ENCODE data around the gene UXT. TPM values are rescaled to one million over a fixed set of nuclear protein-coding genes. Genes with fewer than 3 reads are reported as not detected.

Gene UXT
- total RNA-seq, 3 donors from 2014 or later (not counting 1 experiment from before 2014, with no cell fraction given) = 88.2 to 102 (median 95.4) TPM

- Histone ChIP-seq H3K4me3 (ENCODE audit: low read length) (no peak overlapping the region), H3K27ac (ENCODE audit: low read length) (no peak overlapping the region), H3K36me3 (ENCODE audit: control insufficient read depth, insufficient read depth, low read length) (no peaks in the 10 kb centered on the region), H3K4me1 (ENCODE audit: control insufficient read depth, insufficient read depth, low read length) (no peaks in the 10 kb centered on the region), H3K9me3 (ENCODE audit: control insufficient read depth, insufficient read depth, low read length) (no peaks in the 10 kb centered on the region), H3K27me3 (ENCODE audit: control insufficient read depth, insufficient read depth, low read length) (peaks cover 2% of the 10 kb centered on the region)
- Mint-ChIP-seq H3K9me3 (no peaks in the 10 kb centered on the region), H3K4me3 (no peak overlapping the region), H3K4me1 (no peaks in the 10 kb centered on the region), H3K27me3 (ENCODE audit: low read depth in 2 of 2) (peaks cover 15 to 67% of the 10 kb centered on the region in 2 donors), H3K27ac (no peak overlapping the region), H3K36me3 (no peaks in the 10 kb centered on the region)
- intact Hi-C loops (cut with micrococcal nuclease) = no loop called here
- no peak for ATAC-seq
- WGBS (ENCODE audit: insufficient coverage) = 94% methylated on average over 3 of the region's 5 CpGs
- no peak for TF ChIP-seq CTCF (IDR thresholded peaks at IDR 0.05)
- no peak for DNase-seq
These were observed 45.8 kb upstream of the UXT start for GRCh38 chrX:47704736-47705135.

- Histone ChIP-seq H3K27me3 (ENCODE audit: control insufficient read depth, insufficient read depth, low read length) (peaks cover 2% of the 10 kb centered on the region), H3K4me3 (ENCODE audit: low read length) (no peak overlapping the region), H3K27ac (ENCODE audit: low read length) (no peak overlapping the region), H3K9me3 (ENCODE audit: control insufficient read depth, insufficient read depth, low read length) (no peaks in the 10 kb centered on the region), H3K36me3 (ENCODE audit: control insufficient read depth, insufficient read depth, low read length) (no peaks in the 10 kb centered on the region), H3K4me1 (ENCODE audit: control insufficient read depth, insufficient read depth, low read length) (no peaks in the 10 kb centered on the region)
- Mint-ChIP-seq H3K27ac (no peak overlapping the region), H3K9me3 (no peaks in the 10 kb centered on the region), H3K36me3 (no peaks in the 10 kb centered on the region), H3K4me1 (no peaks in the 10 kb centered on the region), H3K4me3 (no peak overlapping the region), H3K27me3 (ENCODE audit: low read depth in 2 of 2) (peaks cover 9 to 62% of the 10 kb centered on the region in 2 donors)
- intact Hi-C loops (cut with micrococcal nuclease) = no loop called here
- no peak for TF ChIP-seq CTCF (IDR thresholded peaks at IDR 0.05)
- ATAC-seq (no peak), DNase-seq (no peak)
- 71% methylated on average over 1 of the region's 1 CpG for WGBS (ENCODE audit: insufficient coverage)
These were observed 38.2 kb upstream of the UXT start for GRCh38 chrX:47697181-47697580.

- Histone ChIP-seq H3K9me3 (ENCODE audit: control insufficient read depth, insufficient read depth, low read length) (no peaks in the 10 kb centered on the region), H3K4me3 (ENCODE audit: low read length) (no peak overlapping the region), H3K4me1 (ENCODE audit: control insufficient read depth, insufficient read depth, low read length) (no peaks in the 10 kb centered on the region), H3K27ac (ENCODE audit: low read length) (no peak overlapping the region), H3K27me3 (ENCODE audit: control insufficient read depth, insufficient read depth, low read length) (no peaks in the 10 kb centered on the region), H3K36me3 (ENCODE audit: control insufficient read depth, insufficient read depth, low read length) (no peaks in the 10 kb centered on the region)
- WGBS (ENCODE audit: insufficient coverage) = 83% methylated on average over 2 of the region's 2 CpGs
- no peak for ATAC-seq
- H3K4me3 Mint-ChIP-seq = no peak overlapping the region
- H3K4me1 Mint-ChIP-seq = no peaks in the 10 kb centered on the region
- no peak overlapping the region for H3K27ac Mint-ChIP-seq
- no peaks in the 10 kb centered on the region for H3K36me3 Mint-ChIP-seq
- TF ChIP-seq CTCF (IDR thresholded peaks at IDR 0.05) = no peak
- H3K27me3 Mint-ChIP-seq (ENCODE audit: low read depth in 2 of 2) = peaks cover 14 to 43% of the 10 kb centered on the region in 2 donors
- intact Hi-C loops (cut with micrococcal nuclease) = no loop called here
- no peaks in the 10 kb centered on the region for H3K9me3 Mint-ChIP-seq
- DNase-seq = peak in 1 of 2 donors; percentile 1
These were observed 31.2 kb upstream of the UXT start for GRCh38 chrX:47690175-47690574.

- Histone ChIP-seq H3K9me3 (ENCODE audit: control insufficient read depth, insufficient read depth, low read length) (no peaks in the 10 kb centered on the region), H3K4me1 (ENCODE audit: control insufficient read depth, insufficient read depth, low read length) (no peaks in the 10 kb centered on the region), H3K4me3 (ENCODE audit: low read length) (no peak overlapping the region), H3K27me3 (ENCODE audit: control insufficient read depth, insufficient read depth, low read length) (no peaks in the 10 kb centered on the region), H3K36me3 (ENCODE audit: control insufficient read depth, insufficient read depth, low read length) (no peaks in the 10 kb centered on the region), H3K27ac (ENCODE audit: low read length) (no peak overlapping the region)
- H3K9me3 Mint-ChIP-seq = no peaks in the 10 kb centered on the region
- intact Hi-C loops (cut with micrococcal nuclease) = no loop called here
- H3K36me3 Mint-ChIP-seq = no peaks in the 10 kb centered on the region
- no peak overlapping the region for H3K4me3 Mint-ChIP-seq
- ATAC-seq (no peak), DNase-seq (no peak)
- WGBS (ENCODE audit: insufficient coverage) = 70% methylated on average over 5 of the region's 6 CpGs
- no peak for TF ChIP-seq CTCF (IDR thresholded peaks at IDR 0.05)
- H3K27ac Mint-ChIP-seq = no peak overlapping the region
- peaks cover 25 to 61% of the 10 kb centered on the region in 2 donors for H3K27me3 Mint-ChIP-seq (ENCODE audit: low read depth in 2 of 2)
- H3K4me1 Mint-ChIP-seq = peaks cover 0 to 5% of the 10 kb centered on the region in 2 donors
These were observed 28.3 kb upstream of the UXT start for GRCh38 chrX:47687263-47687662.

All from natural killer cell (primary cell).